SK-N-SH treated with all-trans-retinoic acid at 6 μM for 48 hours (cell line): ENCODE measurements around the gene STEEP1.
"Not testable (repeated sequence)": the region's sequence is repeated elsewhere in the genome, so short reads cannot be mapped to it uniquely, and the experiment has no call there.

ENCODE experiments used
- ATAC-seq: fragments of 200-7000 bp; cut with Tn5 transposase; 3 replicates; pipeline ENCODE4 v1.9.1; 2020; ENCODE audit warnings: mild to moderate bottlenecking, moderate library complexity
- ARNTL ChIP-seq: fragments of 450-650 bp; formaldehyde crosslinking; IDR thresholded peaks from 2 replicates; pipeline ENCODE4 v1.5.0; 2020; ENCODE audit warnings: low read depth, mild to moderate bottlenecking, moderate library complexity, borderline replicate concordance
- BACH2 ChIP-seq: fragments of 250-450 bp; sonication (Bioruptor Pico); IDR thresholded peaks from 2 replicates; pipeline ENCODE4 v1.9.0; 2021; ENCODE audit warnings: mild to moderate bottlenecking, borderline replicate concordance
- CREB5 ChIP-seq: fragments of 250-450 bp; sonication (Bioruptor Pico); IDR thresholded peaks from 2 replicates; pipeline ENCODE4 v1.5.1; 2020; ENCODE audit warnings: low read depth, mild to moderate bottlenecking, moderate library complexity
- CSDC2 ChIP-seq: fragments of 250-450 bp; sonication (Bioruptor Pico); IDR thresholded peaks from 2 replicates; pipeline ENCODE4 v1.5.0; 2020; ENCODE audit warnings: mild to moderate bottlenecking, moderate library complexity
- CSRNP3 ChIP-seq: fragments of 250-450 bp; sonication (Bioruptor Pico); IDR thresholded peaks from 2 replicates; pipeline ENCODE4 v1.5.1; 2021; ENCODE audit warnings: mild to moderate bottlenecking, moderate library complexity
- ESRRG ChIP-seq: fragments of 250-450 bp; sonication (Bioruptor Pico); IDR thresholded peaks from 2 replicates; pipeline ENCODE4 v1.6.1; 2021; ENCODE audit warnings: mild to moderate bottlenecking
- GLIS3 ChIP-seq: fragments of 250-450 bp; sonication (Bioruptor Pico); IDR thresholded peaks from 2 replicates; pipeline ENCODE4 v1.5.0; 2020; ENCODE audit warnings: mild to moderate bottlenecking, moderate library complexity
- ISL1 ChIP-seq: fragments of 250-450 bp; sonication (Bioruptor Pico); IDR thresholded peaks from 2 replicates; pipeline ENCODE4 v2.1.2; 2022; ENCODE audit warnings: mild to moderate bottlenecking, moderate library complexity
- OSR1 ChIP-seq: fragments of 250-450 bp; sonication (Bioruptor Pico); IDR thresholded peaks from 2 replicates; pipeline ENCODE4 v1.8.0; 2022; ENCODE audit warnings: moderate library complexity, mild to moderate bottlenecking, inconsistent platforms
- PPARA ChIP-seq: fragments of 250-450 bp; sonication (Bioruptor Pico); IDR thresholded peaks from 2 replicates; pipeline ENCODE4 v1.5.0; 2020; ENCODE audit warnings: mild to moderate bottlenecking, borderline replicate concordance
- RARB ChIP-seq: fragments of 250-450 bp; sonication (Bioruptor Pico); IDR thresholded peaks from 2 replicates; pipeline ENCODE4 v1.8.0; 2021; ENCODE audit warnings: mild to moderate bottlenecking, moderate library complexity
- SNAI2 ChIP-seq: fragments of 250-450 bp; sonication (Bioruptor Pico); IDR thresholded peaks from 2 replicates; pipeline ENCODE4 v1.5.0; 2020; ENCODE audit warnings: mild to moderate bottlenecking, moderate library complexity
- TCF4 ChIP-seq: fragments of 250-450 bp; sonication (Bioruptor Pico); IDR thresholded peaks from 2 replicates; pipeline ENCODE4 v1.8.0; 2021; ENCODE audit warnings: mild to moderate bottlenecking, moderate library complexity, borderline replicate concordance
- TOX ChIP-seq: fragments of 250-450 bp; sonication (Bioruptor Pico); IDR thresholded peaks from 2 replicates; pipeline ENCODE4 v1.8.0; 2021; ENCODE audit warnings: mild to moderate bottlenecking, moderate library complexity, borderline replicate concordance
- ZFP3 ChIP-seq: fragments of 250-450 bp; sonication (Bioruptor Pico); IDR thresholded peaks from 2 replicates; pipeline ENCODE4 v1.5.0; 2020; ENCODE audit warnings: mild to moderate bottlenecking, moderate library complexity
- ZFP30 ChIP-seq: fragments of 450-650 bp; formaldehyde crosslinking; IDR thresholded peaks from 2 replicates; pipeline ENCODE4 v1.5.0; 2022; ENCODE audit warnings: mild to moderate bottlenecking, moderate library complexity
- ZNF70 ChIP-seq: fragments of 450-650 bp; formaldehyde crosslinking; IDR thresholded peaks from 2 replicates; pipeline ENCODE4 v1.5.0; 2020; ENCODE audit warnings: mild to moderate bottlenecking, moderate library complexity
- ZNF8 ChIP-seq: fragments of 450-650 bp; formaldehyde crosslinking; IDR thresholded peaks from 2 replicates; pipeline ENCODE4 v1.5.0; 2020; ENCODE audit warnings: mild to moderate bottlenecking, moderate library complexity
- TF ChIP-seq, protein P1 (sequence below): fragments of 250-450 bp; sonication (Bioruptor Pico); IDR thresholded peaks from 2 replicates; pipeline ENCODE4 v1.8.0; 2021; ENCODE audit warnings: low read depth, mild to moderate bottlenecking, moderate library complexity, borderline replicate concordance

Gene STEEP1

GRCh38 chrX:119495734-119496726 is 69.2 kb downstream of the STEEP1 start (continued):
- TF ChIP-seq, protein P1, sequence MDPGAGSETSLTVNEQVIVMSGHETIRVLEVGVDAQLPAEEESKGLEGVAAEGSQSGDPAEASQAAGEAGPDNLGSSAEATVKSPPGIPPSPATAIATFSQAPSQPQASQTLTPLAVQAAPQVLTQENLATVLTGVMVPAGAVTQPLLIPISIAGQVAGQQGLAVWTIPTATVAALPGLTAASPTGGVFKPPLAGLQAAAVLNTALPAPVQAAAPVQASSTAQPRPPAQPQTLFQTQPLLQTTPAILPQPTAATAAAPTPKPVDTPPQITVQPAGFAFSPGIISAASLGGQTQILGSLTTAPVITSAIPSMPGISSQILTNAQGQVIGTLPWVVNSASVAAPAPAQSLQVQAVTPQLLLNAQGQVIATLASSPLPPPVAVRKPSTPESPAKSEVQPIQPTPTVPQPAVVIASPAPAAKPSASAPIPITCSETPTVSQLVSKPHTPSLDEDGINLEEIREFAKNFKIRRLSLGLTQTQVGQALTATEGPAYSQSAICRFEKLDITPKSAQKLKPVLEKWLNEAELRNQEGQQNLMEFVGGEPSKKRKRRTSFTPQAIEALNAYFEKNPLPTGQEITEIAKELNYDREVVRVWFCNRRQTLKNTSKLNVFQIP, result no peak
- TF ChIP-seq ZNF70 (CRISPR knock-in tag), result no peak
- no peak for TF ChIP-seq CSDC2 (CRISPR knock-in tag)
- no peak for TF ChIP-seq ZFP3 (CRISPR knock-in tag)
- TF ChIP-seq TOX (CRISPR knock-in tag), result no peak
- no peak for TF ChIP-seq ISL1 (CRISPR knock-in tag)

- not testable (repeated sequence) for ATAC-seq
Observed at GRCh38 chrX:119493851-119494495, 71.2 kb downstream of the STEEP1 start.

GRCh38 chrX:119492463-119492862 is 72.7 kb downstream of the STEEP1 start:
- no peak for ATAC-seq
- TF ChIP-seq CSRNP3, result no peak
- TF ChIP-seq, protein P1, result no peak
- no peak for TF ChIP-seq TOX (CRISPR knock-in tag)
- no peak for TF ChIP-seq GLIS3 (CRISPR knock-in tag)
- TF ChIP-seq RARB (CRISPR knock-in tag), result no peak

GRCh38 chrX:119489212-119490074 is 75.8 kb downstream of the STEEP1 start:
- TF ChIP-seq ESRRG (CRISPR knock-in tag), result no peak
- no peak for TF ChIP-seq GLIS3 (CRISPR knock-in tag)
- TF ChIP-seq RARB (CRISPR knock-in tag), result no peak
- no peak for TF ChIP-seq BACH2 (CRISPR knock-in tag)
- TF ChIP-seq, protein P1, result no peak
- TF ChIP-seq OSR1 (CRISPR knock-in tag), result no peak
- TF ChIP-seq TCF4 (CRISPR knock-in tag), result no peak
- no peak for TF ChIP-seq ARNTL (CRISPR knock-in tag)
- no peak for TF ChIP-seq ISL1 (CRISPR knock-in tag)
- TF ChIP-seq ZFP30 (CRISPR knock-in tag), result no peak
- TF ChIP-seq SNAI2 (CRISPR knock-in tag), result no peak
- no peak for TF ChIP-seq ZNF70 (CRISPR knock-in tag)
- no peak for TF ChIP-seq TOX (CRISPR knock-in tag)
- no peak for TF ChIP-seq PPARA (CRISPR knock-in tag)
- no peak for TF ChIP-seq CREB5 (CRISPR knock-in tag)
- no peak for TF ChIP-seq ZNF8 (CRISPR knock-in tag)
- no peak for ATAC-seq
